Mesothelial cell of epicardium (in vitro differentiated cells): ENCODE measurements around the gene PHF21A. TPM values are rescaled to one million over a fixed set of nuclear protein-coding genes. Genes with fewer than 3 reads are reported as not detected.

ENCODE experiments used
- DNase-seq, 2 experiments: peaks; one replicate each; pipeline ENCODE4 v3.0.0; 2021; ENCODE audit warnings: low spot score in 2 of 2; ENCODE audit not compliant: unreplicated experiment in 2 of 2
- H3K27ac Mint-ChIP-seq: 2 replicates; pipeline ENCODE4 v1.8.0; 2021; ENCODE audit warnings: mixed read lengths
- H3K27me3 Mint-ChIP-seq: 2 replicates; pipeline ENCODE4 v1.8.0; 2021; ENCODE audit warnings: low read depth, mixed read lengths
- H3K36me3 Mint-ChIP-seq: 2 replicates; pipeline ENCODE4 v1.8.0; 2021; ENCODE audit warnings: mixed read lengths
- H3K4me1 Mint-ChIP-seq: 2 replicates; pipeline ENCODE4 v1.8.0; 2021; ENCODE audit warnings: mixed read lengths
- H3K4me3 Mint-ChIP-seq: 2 replicates; pipeline ENCODE4 v1.8.0; 2021; ENCODE audit warnings: mild to moderate bottlenecking, moderate library complexity, mixed read lengths
- H3K9me3 Mint-ChIP-seq: 2 replicates; pipeline ENCODE4 v1.8.0; 2021; ENCODE audit warnings: mixed read lengths
- total RNA-seq: library from RNA; stranded (reverse); gene quantifications from 3 replicates; pipeline ENCODE4 v1.2.1, GENCODE V29; 2021
- TF ChIP-seq, protein P1 (sequence below): fragments of 200-600 bp; sonication (generic); IDR thresholded peaks from one replicate; pipeline ENCODE4 v1.5.0; 2021; ENCODE audit warnings: antibody characterized with exemption; ENCODE audit not compliant: unreplicated experiment

Gene PHF21A
- total RNA-seq, 1 donor from 2014 or later, result 106 TPM

DNA sequence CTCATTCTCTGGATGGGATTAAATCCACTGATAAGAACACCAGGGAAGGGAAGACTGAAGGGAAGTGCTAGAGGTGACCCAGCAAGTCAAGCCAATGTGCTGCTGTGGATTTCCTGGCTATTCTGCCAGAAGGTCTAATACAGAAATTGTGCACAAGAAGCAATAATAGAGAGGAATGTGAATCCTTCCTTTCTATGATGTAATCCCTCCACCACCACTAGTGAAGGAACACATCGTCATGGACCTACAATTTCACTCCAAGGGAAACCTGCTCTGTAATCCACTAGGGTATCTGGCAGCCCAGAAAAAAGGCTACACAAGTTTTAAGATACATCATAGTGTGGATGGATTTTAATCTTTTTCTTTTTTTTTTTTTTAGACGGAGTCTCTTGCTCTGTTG is 181.4 kb downstream of the PHF21A start:
- Mint-ChIP-seq H3K9me3 (no peaks in the 10 kb centered on the region), H3K36me3 (peaks cover 27% of the 10 kb centered on the region), H3K27ac (no peak overlapping the region), H3K4me1 (no peaks in the 10 kb centered on the region), H3K4me3 (no peak overlapping the region), H3K27me3 (no peaks in the 10 kb centered on the region)
- TF ChIP-seq, protein P1, sequence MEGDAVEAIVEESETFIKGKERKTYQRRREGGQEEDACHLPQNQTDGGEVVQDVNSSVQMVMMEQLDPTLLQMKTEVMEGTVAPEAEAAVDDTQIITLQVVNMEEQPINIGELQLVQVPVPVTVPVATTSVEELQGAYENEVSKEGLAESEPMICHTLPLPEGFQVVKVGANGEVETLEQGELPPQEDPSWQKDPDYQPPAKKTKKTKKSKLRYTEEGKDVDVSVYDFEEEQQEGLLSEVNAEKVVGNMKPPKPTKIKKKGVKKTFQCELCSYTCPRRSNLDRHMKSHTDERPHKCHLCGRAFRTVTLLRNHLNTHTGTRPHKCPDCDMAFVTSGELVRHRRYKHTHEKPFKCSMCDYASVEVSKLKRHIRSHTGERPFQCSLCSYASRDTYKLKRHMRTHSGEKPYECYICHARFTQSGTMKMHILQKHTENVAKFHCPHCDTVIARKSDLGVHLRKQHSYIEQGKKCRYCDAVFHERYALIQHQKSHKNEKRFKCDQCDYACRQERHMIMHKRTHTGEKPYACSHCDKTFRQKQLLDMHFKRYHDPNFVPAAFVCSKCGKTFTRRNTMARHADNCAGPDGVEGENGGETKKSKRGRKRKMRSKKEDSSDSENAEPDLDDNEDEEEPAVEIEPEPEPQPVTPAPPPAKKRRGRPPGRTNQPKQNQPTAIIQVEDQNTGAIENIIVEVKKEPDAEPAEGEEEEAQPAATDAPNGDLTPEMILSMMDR, result no peak
- no peak for DNase-seq

DNA sequence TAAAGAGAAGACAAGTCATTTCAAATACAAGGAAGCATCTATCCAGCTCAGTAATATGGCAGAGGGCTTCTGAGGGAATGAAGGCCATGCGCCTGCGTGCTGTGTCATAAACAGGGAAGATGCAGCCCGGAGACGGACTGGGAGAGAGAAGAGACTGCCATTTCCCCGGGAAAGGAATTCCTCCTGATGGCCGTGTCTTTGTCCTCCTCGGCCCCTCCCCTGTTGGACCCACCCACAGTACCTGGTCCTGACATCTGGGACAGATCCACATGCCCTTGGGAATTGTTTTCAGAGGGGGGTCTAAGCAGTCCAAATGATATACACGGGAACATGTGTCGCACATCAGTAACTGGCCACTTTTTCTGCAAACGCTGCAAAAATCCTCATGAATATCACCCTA is 183.3 kb downstream of the PHF21A start:
- Mint-ChIP-seq H3K9me3 (no peaks in the 10 kb centered on the region), H3K27ac (no peak overlapping the region), H3K36me3 (peaks cover 21% of the 10 kb centered on the region), H3K27me3 (no peaks in the 10 kb centered on the region), H3K4me3 (no peak overlapping the region), H3K4me1 (no peaks in the 10 kb centered on the region)
- TF ChIP-seq, protein P1, result no peak
- DNase-seq, result no peak

DNA sequence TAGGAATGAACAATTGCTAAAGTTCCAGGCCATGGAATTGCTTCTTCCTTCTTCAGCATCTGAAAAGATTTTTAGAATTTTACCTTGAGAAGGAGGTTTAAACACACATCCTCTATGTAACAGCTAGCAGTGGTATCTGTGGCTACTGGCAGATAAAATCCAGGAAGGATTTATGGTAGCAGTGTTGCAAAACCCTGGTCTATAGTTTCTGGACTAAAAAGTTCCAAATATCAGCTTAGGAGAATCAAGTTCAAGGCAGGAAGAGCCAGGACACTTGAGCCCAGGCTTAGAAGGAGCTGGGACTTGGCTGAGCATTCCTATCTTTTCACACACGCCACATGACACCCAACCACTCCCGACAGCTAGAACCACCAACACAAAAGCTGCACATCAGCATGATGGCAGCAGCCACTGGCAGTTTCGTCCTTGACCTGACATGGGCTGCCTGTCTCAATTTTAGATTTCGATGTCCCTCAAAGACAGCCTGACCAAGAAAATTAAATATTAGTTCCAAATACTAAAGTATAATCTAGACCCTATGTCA is 184.7 kb downstream of the PHF21A start:
- TF ChIP-seq, protein P1, result no peak

DNA sequence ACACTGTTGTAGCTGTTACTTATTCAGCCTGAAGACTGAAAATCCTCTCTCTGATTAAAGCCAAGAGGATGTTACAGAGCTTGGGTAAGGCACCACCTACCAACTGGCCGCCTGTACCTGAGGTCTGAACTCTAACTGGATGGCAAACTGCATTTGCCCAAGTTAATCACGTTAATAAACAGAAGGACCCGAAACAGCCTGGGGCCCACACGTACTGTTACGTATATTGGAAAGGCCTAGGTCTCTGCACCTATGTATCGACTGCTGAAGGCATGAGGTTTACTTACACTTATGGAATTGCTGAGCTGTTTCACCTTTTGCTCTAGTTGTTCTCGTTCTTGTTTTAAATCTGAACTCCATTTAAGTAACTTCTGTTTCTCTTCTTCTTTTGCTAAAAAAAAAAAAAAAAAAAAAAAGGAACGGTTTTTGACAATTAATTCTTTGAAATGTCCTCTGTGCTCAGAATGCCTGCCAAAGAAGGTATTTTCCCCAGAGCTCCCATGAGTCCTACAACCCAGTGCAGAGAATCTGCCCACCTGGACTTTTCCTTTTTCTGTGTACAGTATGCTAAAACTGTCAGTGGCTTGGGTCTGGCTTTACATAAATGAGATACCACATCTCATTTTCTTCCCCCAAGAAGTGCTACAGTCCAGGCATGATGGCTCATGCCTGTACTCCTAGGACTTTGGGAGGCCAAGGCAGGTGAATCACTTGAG is 185.7 kb downstream of the PHF21A start:
- Mint-ChIP-seq H3K4me1 (no peaks in the 10 kb centered on the region), H3K9me3 (no peaks in the 10 kb centered on the region), H3K27me3 (no peaks in the 10 kb centered on the region), H3K27ac (no peak overlapping the region), H3K36me3 (peaks cover 22% of the 10 kb centered on the region), H3K4me3 (no peak overlapping the region)
- TF ChIP-seq, protein P1, result no peak
- DNase-seq, result no peak

More for the DNA sequence above, 184.7 kb downstream of the PHF21A start:
- H3K27ac Mint-ChIP-seq, result no peak overlapping the region
- DNase-seq, result no peak
- no peaks in the 10 kb centered on the region for H3K9me3 Mint-ChIP-seq
- H3K4me1 Mint-ChIP-seq, result no peaks in the 10 kb centered on the region
- no peaks in the 10 kb centered on the region for H3K27me3 Mint-ChIP-seq
- peaks cover 22% of the 10 kb centered on the region for H3K36me3 Mint-ChIP-seq
- no peak overlapping the region for H3K4me3 Mint-ChIP-seq

DNA sequence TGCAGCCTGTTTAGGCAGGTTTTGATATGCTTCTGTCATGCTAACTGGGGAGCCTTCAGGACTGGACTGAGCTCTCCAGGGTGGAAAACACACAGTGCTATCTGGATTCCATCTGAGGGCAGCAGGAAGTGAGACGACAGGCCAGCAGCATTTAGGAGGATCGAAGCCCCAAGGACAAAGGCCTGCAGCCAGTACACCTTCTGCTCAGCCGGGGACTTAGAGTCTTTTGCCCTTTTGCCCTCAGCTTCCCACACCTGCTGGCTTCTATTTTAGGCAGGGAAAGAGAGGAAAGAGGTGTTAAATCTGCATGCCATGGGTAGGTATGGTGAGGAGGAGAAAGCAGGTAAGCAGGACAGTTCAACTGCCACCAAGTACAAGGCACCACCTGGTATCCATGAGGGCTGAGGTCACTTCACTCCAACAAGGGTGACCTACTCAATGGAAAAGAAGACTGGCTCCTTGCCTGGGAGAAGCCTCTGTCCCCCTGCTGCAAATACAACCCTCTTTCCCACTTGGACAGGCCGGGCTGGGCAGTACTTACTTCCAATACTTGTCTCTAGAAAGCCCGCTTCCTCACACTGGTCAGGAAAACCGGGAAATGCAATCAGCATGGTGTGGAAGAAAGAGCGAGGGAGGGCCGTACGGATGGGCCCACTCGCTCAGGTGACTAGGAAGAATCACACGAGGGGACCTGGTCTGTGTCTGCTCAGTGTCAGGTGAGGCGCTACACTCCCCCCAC is 186.5 kb downstream of the PHF21A start:
- Mint-ChIP-seq H3K4me3 (no peak overlapping the region), H3K9me3 (no peaks in the 10 kb centered on the region), H3K27ac (no peak overlapping the region), H3K27me3 (no peaks in the 10 kb centered on the region), H3K36me3 (peaks cover 22% of the 10 kb centered on the region), H3K4me1 (no peaks in the 10 kb centered on the region)
- DNase-seq, result no peak
- TF ChIP-seq, protein P1, result no peak
